SK-N-SH (cell line): Measurements from ENCODE around the gene DNAJA1. TPM values are rescaled to one million over a fixed set of nuclear protein-coding genes. Genes with fewer than 3 reads are reported as not detected.

Experiments
- CTCF ChIA-PET: fragments of 300-600, 350-600 bp; formaldehyde crosslinking; extraction: SDS; loops from one replicate; lab custom pipeline; 2021; lab: Yijun Ruan, JAX
- POLR2A ChIA-PET: fragments of 350-600 bp; sonication (Branson Sonifier 250); formaldehyde crosslinking; extraction: SDS; loops from one replicate; lab custom pipeline; 2020; ENCODE audit warnings: antibody characterized with exemption, inconsistent platforms; lab: Yijun Ruan, JAX
- DNase-seq: peaks from one replicate; pipeline ENCODE4 v3.0.0; 2012
- H2AFZ ChIP-seq: fragments of 200-600 bp; sonication (generic); 2 replicates; pipeline ENCODE4 v1.8.1; 2016; ENCODE audit warnings: antibody characterized with exemption, mild to moderate bottlenecking, low read depth
- H3F3A ChIP-seq: fragments of 200-600 bp; sonication (generic); replicated peaks from 2 replicates; pipeline ENCODE3; 2016; ENCODE audit warnings: antibody characterized with exemption, mild to moderate bottlenecking; ENCODE audit not compliant: insufficient read depth
- H3K27ac ChIP-seq, 2 experiments: fragments of 200-500 bp in 1 of 2; fragments of 200-600 bp in 1 of 2; sonication (Bioruptor generic) in 1 of 2; sonication (generic), shearing (Covaris generic) in 1 of 2; 2 replicates each; pipeline versions ENCODE4 v1.5.1 to v1.6.1; 2014 to 2016; ENCODE audit warnings: low read depth in 2 of 2, inconsistent platforms in 1 of 2, low read length in 1 of 2, mild to moderate bottlenecking in 1 of 2, mixed read lengths in 1 of 2
- H3K27me3 ChIP-seq: fragments of 200-600 bp; sonication (generic), shearing (Covaris generic); 2 replicates; pipeline ENCODE4 v1.6.1; 2016; ENCODE audit warnings: mixed run types; ENCODE audit not compliant: insufficient read depth
- H3K36me3 ChIP-seq, 2 experiments: fragments of 200-500 bp in 1 of 2; fragments of 200-600 bp in 1 of 2; sonication (Bioruptor generic) in 1 of 2; sonication (generic) in 1 of 2; replicated peaks in 1 of 2; 2 replicates each; pipeline versions ENCODE3 to v1.5.1; 2014 to 2016; ENCODE audit warnings: low read length in 1 of 2, mild to moderate bottlenecking in 1 of 2; ENCODE audit not compliant: insufficient read depth in 2 of 2, control insufficient read depth in 1 of 2
- H3K4me1 ChIP-seq, 2 experiments: fragments of 200-500 bp in 1 of 2; fragments of 200-600 bp in 1 of 2; sonication (Bioruptor generic) in 1 of 2; sonication (generic), shearing (Covaris generic) in 1 of 2; 2 replicates each; pipeline versions ENCODE4 v1.5.1 to v1.6.1; 2014 to 2016; ENCODE audit warnings: low read depth in 1 of 2, low read length in 1 of 2, mixed run types in 1 of 2; ENCODE audit not compliant: insufficient read depth in 2 of 2, control insufficient read depth in 1 of 2
- H3K4me2 ChIP-seq: fragments of 200-600 bp; sonication (generic), shearing (Covaris generic); 2 replicates; pipeline ENCODE4 v1.6.1; 2017; ENCODE audit warnings: mixed run types
- H3K4me3 ChIP-seq, 2 experiments: fragments of 200-500 bp in 1 of 2; fragments of 200-600 bp in 1 of 2; sonication (Bioruptor generic) in 1 of 2; sonication (generic), shearing (Covaris generic) in 1 of 2; 2 replicates each; pipeline versions ENCODE4 v1.5.1 to v1.8.1; 2014 to 2016; ENCODE audit warnings: low read depth in 2 of 2, inconsistent platforms in 1 of 2, low read length in 1 of 2, mild to moderate bottlenecking in 1 of 2, mixed read lengths in 1 of 2, moderate library complexity in 1 of 2
- H3K79me2 ChIP-seq: fragments of 200-600 bp; sonication (generic); 2 replicates; pipeline ENCODE4 v1.8.1; 2017; ENCODE audit warnings: mild to moderate bottlenecking; ENCODE audit not compliant: insufficient read depth
- H3K9ac ChIP-seq: fragments of 200-600 bp; sonication (generic); 2 replicates; pipeline ENCODE4 v1.6.1; 2017; ENCODE audit warnings: mixed run types
- H3K9me2 ChIP-seq: fragments of 200-600 bp; sonication (generic); 2 replicates; pipeline ENCODE4 v1.6.1; 2017; ENCODE audit warnings: mixed run types
- H3K9me3 ChIP-seq: fragments of 200-600 bp; sonication (generic); 2 replicates; pipeline ENCODE4 v1.6.1; 2017; ENCODE audit warnings: mixed run types, mild to moderate bottlenecking, moderate library complexity
- H4K20me1 ChIP-seq: fragments of 200-600 bp; sonication (generic); 2 replicates; pipeline ENCODE4 v1.6.1; 2017; ENCODE audit warnings: mild to moderate bottlenecking, mixed run types; ENCODE audit not compliant: insufficient read depth
- ELF1 ChIP-seq: IDR thresholded peaks from 2 replicates; pipeline ENCODE4 v1.4.0; 2012
- EP300 ChIP-seq, 2 experiments: IDR thresholded peaks; 2 replicates each; pipeline versions ENCODE4 v1.4.0 to v1.6.1; 2012; ENCODE audit warnings: borderline replicate concordance in 1 of 2, low read depth in 1 of 2, low read length in 1 of 2
- EZH2phosphoT487 ChIP-seq: fragments of 200-600 bp; sonication (generic); IDR thresholded peaks from 2 replicates; pipeline ENCODE4 v1.6.1; 2017; ENCODE audit warnings: low read depth, mixed run types, mild to moderate bottlenecking, antibody characterized with exemption, moderate library complexity, borderline replicate concordance
- FOXJ3 ChIP-seq: sonication (generic); formaldehyde crosslinking; IDR thresholded peaks from 2 replicates; pipeline ENCODE4 v1.5.1; 2020; ENCODE audit warnings: mild to moderate bottlenecking, missing genetic modification reagents
- FOXM1 ChIP-seq: IDR thresholded peaks from 2 replicates; pipeline ENCODE4 v1.4.0; 2012; ENCODE audit warnings: low read depth, mild to moderate bottlenecking
- GATA2 ChIP-seq: sonication (generic); formaldehyde crosslinking; IDR thresholded peaks from 2 replicates; pipeline ENCODE4 v1.5.0; 2020; ENCODE audit warnings: mild to moderate bottlenecking, missing genetic modification reagents
- MXI1 ChIP-seq: IDR thresholded peaks from 2 replicates; pipeline ENCODE4 v1.6.1; 2012; ENCODE audit warnings: mild to moderate bottlenecking, low read depth, low read length, improper control_type of control experiment
- NRF1 ChIP-seq: IDR thresholded peaks from 2 replicates; pipeline ENCODE4 v1.6.1; 2012; ENCODE audit warnings: low read depth, mild to moderate bottlenecking, low read length
- POLR2AphosphoS5 ChIP-seq: IDR thresholded peaks from 2 replicates; pipeline ENCODE4 v1.6.1; 2012; ENCODE audit warnings: low read depth, low read length
- RAD21 ChIP-seq: IDR thresholded peaks from 2 replicates; pipeline ENCODE4 v1.6.1; 2012; ENCODE audit warnings: mild to moderate bottlenecking, low read length
- RCOR1 ChIP-seq: fragments of 150-350 bp; IDR thresholded peaks from 2 replicates; pipeline ENCODE4 v1.6.1; 2017; ENCODE audit warnings: antibody characterized with exemption, low read length
- RXRA ChIP-seq: IDR thresholded peaks from 2 replicates; pipeline ENCODE4 v1.4.0; 2012; ENCODE audit warnings: low read depth, mild to moderate bottlenecking, borderline replicate concordance
- SIN3A ChIP-seq: IDR thresholded peaks from 2 replicates; pipeline ENCODE4 v1.6.1; 2012; ENCODE audit warnings: low read depth, mild to moderate bottlenecking, low read length, moderate library complexity, borderline replicate concordance
- TAF1 ChIP-seq: IDR thresholded peaks from 2 replicates; pipeline ENCODE4 v1.6.1; 2012; ENCODE audit warnings: low read depth, mild to moderate bottlenecking, low read length, moderate library complexity, borderline replicate concordance
- WGBS: methylation state at CpG from one replicate; pipeline ENCODE4 v1.1.6; 2017; ENCODE audit warnings: low lambda C conversion rate; 5-methylcytosine and 5-hydroxymethylcytosine counted together
- polyA plus RNA-seq, 3 experiments: library from polyadenylated mRNA; depleted of rRNA; stranded (reverse); fragments of >200 nt; gene quantifications; 2 replicates each; pipeline ENCODE4 v1.2.3, GENCODE V29; 2012
- TF ChIP-seq, protein P1 (sequence below): IDR thresholded peaks from 2 replicates; pipeline ENCODE4 v1.4.0; 2012; ENCODE audit warnings: low read depth
- TF ChIP-seq, protein P2 (sequence below): fragments of 200-600 bp; sonication (generic); IDR thresholded peaks from 2 replicates; pipeline ENCODE4 v1.6.1; 2017; ENCODE audit warnings: antibody characterized with exemption, mild to moderate bottlenecking, moderate library complexity
- TF ChIP-seq, protein P3 (sequence below): IDR thresholded peaks from 2 replicates; pipeline ENCODE4 v1.6.1; 2012; ENCODE audit warnings: mild to moderate bottlenecking, low read depth, low read length, moderate library complexity

The DNAJA1 gene
- polyA plus RNA-seq, 1 of the 3 experiments (the other 2 are of a cell fraction): 103 TPM

GRCh38 chr9:33080534-33080933, 55.5 kb downstream of the DNAJA1 start:
- Histone ChIP-seq H3K27ac (peak overlapping the region in 1 of 2 experiments; percentile 11; a peak in 2 of 4 replicates), H3K4me1 (peaks cover 1 to 9% of the 10 kb centered on the region in 2 experiments; a peak in 3 of 4 replicates), H3K79me2 (peaks cover 15% of the 10 kb centered on the region), H3K36me3 (no peaks in the 10 kb centered on the region), H3K9me2 (no peaks in the 10 kb centered on the region)
- POLR2A ChIA-PET: no interaction called here
- no peak for DNase-seq
- TF ChIP-seq POLR2AphosphoS5 (no peak), ELF1 (no peak), RXRA (no peak), FOXJ3 (CRISPR knock-in tag) (no peak), EP300 (IDR thresholded peaks at IDR 0.05; ENCODE audit: borderline replicate concordance in 1 of 2, low read depth in 1 of 2, low read length in 1 of 2) (no peak), NRF1 (no peak), FOXM1 (no peak), GATA2 (CRISPR knock-in tag) (no peak), MXI1 (no peak)
- TF ChIP-seq, protein P1, sequence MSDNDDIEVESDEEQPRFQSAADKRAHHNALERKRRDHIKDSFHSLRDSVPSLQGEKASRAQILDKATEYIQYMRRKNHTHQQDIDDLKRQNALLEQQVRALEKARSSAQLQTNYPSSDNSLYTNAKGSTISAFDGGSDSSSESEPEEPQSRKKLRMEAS: no peak
- TF ChIP-seq, protein P2, sequence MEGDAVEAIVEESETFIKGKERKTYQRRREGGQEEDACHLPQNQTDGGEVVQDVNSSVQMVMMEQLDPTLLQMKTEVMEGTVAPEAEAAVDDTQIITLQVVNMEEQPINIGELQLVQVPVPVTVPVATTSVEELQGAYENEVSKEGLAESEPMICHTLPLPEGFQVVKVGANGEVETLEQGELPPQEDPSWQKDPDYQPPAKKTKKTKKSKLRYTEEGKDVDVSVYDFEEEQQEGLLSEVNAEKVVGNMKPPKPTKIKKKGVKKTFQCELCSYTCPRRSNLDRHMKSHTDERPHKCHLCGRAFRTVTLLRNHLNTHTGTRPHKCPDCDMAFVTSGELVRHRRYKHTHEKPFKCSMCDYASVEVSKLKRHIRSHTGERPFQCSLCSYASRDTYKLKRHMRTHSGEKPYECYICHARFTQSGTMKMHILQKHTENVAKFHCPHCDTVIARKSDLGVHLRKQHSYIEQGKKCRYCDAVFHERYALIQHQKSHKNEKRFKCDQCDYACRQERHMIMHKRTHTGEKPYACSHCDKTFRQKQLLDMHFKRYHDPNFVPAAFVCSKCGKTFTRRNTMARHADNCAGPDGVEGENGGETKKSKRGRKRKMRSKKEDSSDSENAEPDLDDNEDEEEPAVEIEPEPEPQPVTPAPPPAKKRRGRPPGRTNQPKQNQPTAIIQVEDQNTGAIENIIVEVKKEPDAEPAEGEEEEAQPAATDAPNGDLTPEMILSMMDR: no peak
- TF ChIP-seq, all 33 proteins: peak for 0
- Histone ChIP-seq H3F3A (peaks cover 14% of the 10 kb centered on the region), H3K9me3 (no peaks in the 10 kb centered on the region), H3K4me2 (peak overlapping the region; percentile 73), H3K9ac (peak overlapping the region; percentile 61), H3K27me3 (no peaks in the 10 kb centered on the region), H3K4me3 (peak overlapping the region; percentile 25 to 50; a peak in 1 of 4 replicates), H2AFZ (peak overlapping the region; percentile 92), H4K20me1 (no peaks in the 10 kb centered on the region)
- CTCF ChIA-PET: interaction anchor here (0.6 to 6.1 kb wide), 11 partner anchors 18 to 160 kb away, joined by 3 to 57 read pairs (median 4); partner anchors contain the start of gene SPINK4
- WGBS: 66% methylated on average over 6 of the region's 6 CpGs

DNA sequence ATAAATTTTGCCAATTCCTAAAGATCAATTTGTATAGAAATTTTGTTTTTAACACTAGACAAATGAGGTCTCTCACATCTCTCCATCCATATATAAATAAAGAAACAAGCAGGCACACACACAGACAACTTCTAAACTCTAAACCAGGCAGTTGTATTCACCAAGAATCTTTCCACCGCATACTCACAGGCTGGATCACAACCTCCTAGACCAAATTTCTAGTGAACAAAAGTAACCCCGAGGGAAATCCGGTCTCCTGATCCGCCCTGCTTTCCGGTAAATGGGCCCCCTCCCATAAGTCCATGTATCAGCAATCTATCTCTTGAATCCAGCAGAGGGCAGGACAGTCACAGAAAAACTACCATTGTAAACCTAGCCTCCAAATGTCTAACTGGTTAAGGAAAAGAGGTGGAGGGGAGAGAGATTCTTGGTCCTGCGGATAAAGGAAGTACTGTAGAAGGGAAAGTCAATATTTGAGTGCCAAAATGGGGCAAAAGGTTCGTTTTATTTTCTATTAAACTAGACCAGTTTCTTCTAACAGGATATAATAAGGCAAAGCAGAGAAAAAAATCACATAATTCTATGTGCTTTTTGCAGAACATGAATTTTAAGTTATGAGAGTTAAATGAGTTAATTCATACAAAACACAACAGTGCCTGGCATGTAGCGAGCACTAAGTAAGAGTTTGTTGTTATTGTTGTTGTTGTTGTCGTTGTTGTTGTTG, 56.2 kb downstream of the DNAJA1 start:
- Histone ChIP-seq H3K36me3 (no peaks in the 10 kb centered on the region), H4K20me1 (no peaks in the 10 kb centered on the region), H3F3A (peaks cover 14% of the 10 kb centered on the region), H3K79me2 (peaks cover 7% of the 10 kb centered on the region), H3K9me2 (no peaks in the 10 kb centered on the region), H2AFZ (peak overlapping the region; percentile 92), H3K9me3 (no peaks in the 10 kb centered on the region), H3K4me3 (peak overlapping the region; percentile 25 to 50), H3K4me2 (peak overlapping the region; percentile 73), H3K9ac (peak overlapping the region; percentile 61), H3K27ac (peak overlapping the region; percentile 11 to 35; a peak in 3 of 4 replicates), H3K4me1 (peaks cover 0 to 6% of the 10 kb centered on the region in 2 experiments; a peak in 1 of 4 replicates), H3K27me3 (no peaks in the 10 kb centered on the region)
- WGBS: 2% methylated on average over 9 of the region's 9 CpGs
- CTCF ChIA-PET: interaction anchor here (0.6 to 6.1 kb wide), 12 partner anchors 18 to 159 kb away, joined by 3 to 57 read pairs (median 4); partner anchors contain the start of gene SPINK4
- POLR2A ChIA-PET: no interaction called here
- DNase-seq: peak; percentile 86
- TF ChIP-seq, protein P3, sequence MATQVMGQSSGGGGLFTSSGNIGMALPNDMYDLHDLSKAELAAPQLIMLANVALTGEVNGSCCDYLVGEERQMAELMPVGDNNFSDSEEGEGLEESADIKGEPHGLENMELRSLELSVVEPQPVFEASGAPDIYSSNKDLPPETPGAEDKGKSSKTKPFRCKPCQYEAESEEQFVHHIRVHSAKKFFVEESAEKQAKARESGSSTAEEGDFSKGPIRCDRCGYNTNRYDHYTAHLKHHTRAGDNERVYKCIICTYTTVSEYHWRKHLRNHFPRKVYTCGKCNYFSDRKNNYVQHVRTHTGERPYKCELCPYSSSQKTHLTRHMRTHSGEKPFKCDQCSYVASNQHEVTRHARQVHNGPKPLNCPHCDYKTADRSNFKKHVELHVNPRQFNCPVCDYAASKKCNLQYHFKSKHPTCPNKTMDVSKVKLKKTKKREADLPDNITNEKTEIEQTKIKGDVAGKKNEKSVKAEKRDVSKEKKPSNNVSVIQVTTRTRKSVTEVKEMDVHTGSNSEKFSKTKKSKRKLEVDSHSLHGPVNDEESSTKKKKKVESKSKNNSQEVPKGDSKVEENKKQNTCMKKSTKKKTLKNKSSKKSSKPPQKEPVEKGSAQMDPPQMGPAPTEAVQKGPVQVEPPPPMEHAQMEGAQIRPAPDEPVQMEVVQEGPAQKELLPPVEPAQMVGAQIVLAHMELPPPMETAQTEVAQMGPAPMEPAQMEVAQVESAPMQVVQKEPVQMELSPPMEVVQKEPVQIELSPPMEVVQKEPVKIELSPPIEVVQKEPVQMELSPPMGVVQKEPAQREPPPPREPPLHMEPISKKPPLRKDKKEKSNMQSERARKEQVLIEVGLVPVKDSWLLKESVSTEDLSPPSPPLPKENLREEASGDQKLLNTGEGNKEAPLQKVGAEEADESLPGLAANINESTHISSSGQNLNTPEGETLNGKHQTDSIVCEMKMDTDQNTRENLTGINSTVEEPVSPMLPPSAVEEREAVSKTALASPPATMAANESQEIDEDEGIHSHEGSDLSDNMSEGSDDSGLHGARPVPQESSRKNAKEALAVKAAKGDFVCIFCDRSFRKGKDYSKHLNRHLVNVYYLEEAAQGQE: 0 out of 2 replicates have a peak, but pooled peaks have one; percentile 9
- TF ChIP-seq RCOR1 (peak; percentile 49; the same call in 1 of the 2 replicates), TAF1 (peak; percentile 55; the same call in 1 of the 2 replicates), EZH2phosphoT487 (no peak), RXRA (no peak), RAD21 (peak; percentile 97), SIN3A (no peak)
- TF ChIP-seq, protein P1: 0 out of 2 replicates have a peak, but pooled peaks have one; percentile 17
- TF ChIP-seq, protein P2: peak; percentile 87
